ENCODE measurements around the gene GOLGA8N. TPM values are rescaled to one million over a fixed set of nuclear protein-coding genes. Genes with fewer than 3 reads are reported as not detected.

GOLGA8N gene
- 5.7 and 6.5 TPM in 2 replicates for total RNA-seq

DNA sequence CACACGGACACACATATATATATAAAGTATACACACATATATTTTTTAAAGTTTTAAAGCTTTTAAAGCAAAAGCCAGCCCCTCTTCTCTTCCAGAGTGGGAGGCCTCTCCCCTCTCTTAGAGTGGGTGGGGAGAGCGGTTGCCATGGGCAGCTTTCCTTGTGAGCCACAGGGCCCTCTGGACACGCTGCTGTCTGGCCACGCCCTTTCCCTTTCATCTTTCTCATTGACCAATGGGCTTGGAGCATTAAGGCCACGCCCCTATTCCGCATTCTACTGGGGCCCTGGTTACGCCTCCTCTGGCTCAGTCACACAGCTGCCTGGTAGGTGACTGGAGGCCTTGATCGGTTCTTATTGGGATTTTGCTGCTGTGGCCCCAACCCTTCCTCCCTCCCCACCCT lies at the start of gene GOLGA8N:
TSS of gene GOLGA8N (plus strand) at position 306 of the 400 bp plus-strand sequence.

DNA sequence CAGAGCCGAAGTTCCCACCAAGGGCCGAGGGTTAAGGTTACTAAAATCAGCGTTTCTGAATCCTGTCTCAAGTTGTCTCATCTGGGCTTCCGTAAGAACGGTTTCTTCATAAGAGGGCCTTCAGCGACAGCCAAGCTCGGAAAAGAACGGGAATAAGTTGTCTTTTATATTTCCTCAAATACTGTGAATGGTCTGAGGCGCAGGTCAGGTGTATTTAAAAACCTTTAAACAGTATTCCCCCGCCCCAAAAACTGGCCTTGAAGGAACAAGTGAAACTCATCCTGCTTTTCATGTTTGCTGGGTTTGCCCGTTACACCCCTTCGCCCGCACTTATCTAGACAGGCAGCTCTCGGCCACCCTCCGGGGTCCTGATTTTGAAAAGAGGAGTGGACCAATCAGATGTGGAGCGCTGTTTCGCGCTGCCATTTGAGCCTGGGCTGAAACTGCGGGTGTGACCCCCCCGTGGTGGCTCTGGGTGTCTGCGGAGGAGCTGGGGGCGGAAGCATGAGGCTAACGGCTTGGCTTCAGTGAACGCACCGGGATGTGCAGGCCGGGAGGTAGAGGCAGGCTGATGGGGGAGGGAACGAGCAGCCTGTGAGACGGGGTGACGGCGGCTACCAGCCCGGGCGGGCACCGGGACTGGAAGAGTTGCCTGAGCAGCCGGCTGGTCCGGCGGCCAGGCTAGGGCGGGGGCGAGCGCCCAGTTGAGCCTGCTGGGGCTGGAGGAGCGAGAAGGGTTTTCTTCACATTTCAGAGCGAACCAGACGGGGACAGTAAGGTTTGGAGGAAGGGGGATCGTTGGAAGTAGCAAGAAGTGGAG lies 22.0 kb downstream of the GOLGA8N start, which contains the start of gene ARHGAP11A:
TSS of gene ARHGAP11A (plus strand) at position 454 of the 820 bp plus-strand sequence. CDS start 708 bp downstream, outside the sequence.

DNA sequence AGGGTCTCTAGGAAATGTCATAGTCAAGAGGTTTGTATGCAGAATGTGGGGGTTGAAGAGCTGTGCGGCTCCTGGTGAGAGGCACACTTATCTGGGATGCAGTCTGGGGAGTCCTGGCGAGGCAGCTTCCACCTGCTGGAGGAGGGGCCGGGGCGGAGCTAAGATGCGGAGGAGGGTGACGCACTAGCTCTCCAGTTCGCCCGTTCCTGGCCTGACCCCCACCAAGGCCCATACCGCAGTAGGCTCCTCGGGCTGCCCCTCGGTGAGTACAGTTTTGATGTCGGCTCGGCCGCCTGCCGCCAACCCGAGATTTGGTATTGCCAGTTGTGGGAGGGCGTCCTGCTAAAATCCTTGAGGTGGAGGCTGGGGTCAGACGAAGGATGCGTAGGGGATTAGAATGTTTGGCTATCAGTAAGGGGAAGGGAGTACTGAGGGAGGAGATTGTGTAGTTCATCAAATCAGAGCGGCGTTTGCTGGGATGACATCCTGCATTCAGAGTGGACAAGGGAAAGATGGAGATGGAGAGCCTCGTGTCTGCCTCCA lies 48.3 kb downstream of the GOLGA8N start, which contains the start of gene SCG5:
TSS of gene SCG5 (plus strand) at position 194 of the 543 bp plus-strand sequence. CDS start 1,883 bp downstream, outside the sequence.

Small RNA genes lying within 50 kb of the gene (small RNA-seq; reads per million reads assigned to genes)
- not detected for gene RN7SL286P

Other genes starting within 250 kb of the GOLGA8N start
- 0.32 and 1.6 TPM in 2 replicates for gene GOLGA8K, start 190.2 kb upstream of the GOLGA8N start, total RNA-seq
- gene GOLGA8O, start 137.8 kb upstream of the GOLGA8N start, total RNA-seq = 0.97 and 1.3 TPM in 2 replicates
- 17.1 and 23.5 TPM in 2 replicates for gene ARHGAP11A, start 22.0 kb downstream of the GOLGA8N start, total RNA-seq
- gene SCG5, start 48.3 kb downstream of the GOLGA8N start, total RNA-seq = 2.1 and 5.3 TPM in 2 replicates
- gene GREM1, start 124.5 kb downstream of the GOLGA8N start, total RNA-seq = 39.1 and 224 TPM in 2 replicates